ENCODE results near the gene KCNH5.

The KCNH5 gene

DNA sequence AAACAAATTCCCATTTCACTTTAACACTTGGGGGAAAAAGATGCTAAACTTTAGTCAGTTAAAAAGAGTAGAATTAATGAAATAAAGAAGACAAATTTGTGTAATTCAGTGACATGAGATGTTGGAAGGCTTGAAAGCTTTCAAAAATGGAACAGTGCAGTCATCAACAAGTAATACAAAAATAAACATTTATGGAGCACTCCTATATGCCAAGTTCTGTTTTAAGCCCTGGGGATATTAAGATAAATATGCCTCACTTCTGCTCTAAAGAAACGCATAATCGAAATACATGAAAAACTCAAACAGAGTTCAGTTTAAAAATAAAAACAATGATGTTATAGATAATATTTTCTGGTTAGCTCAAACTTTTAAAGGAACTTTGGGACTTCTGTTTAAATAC, 93.0 kb downstream of the KCNH5 start:
- Mint-ChIP-seq H3K4me1 (ENCODE audit: low read depth) (no peaks in the 10 kb centered on the region), H3K27ac (no peak overlapping the region), H3K4me3 (no peak overlapping the region), H3K27me3 (ENCODE audit: low read depth) (no peaks in the 10 kb centered on the region), H3K9me3 (peaks cover 3% of the 10 kb centered on the region), H3K36me3 (ENCODE audit: low read depth) (no peaks in the 10 kb centered on the region)
- DNase-seq (ENCODE audit: low spot score), result no peak

DNA sequence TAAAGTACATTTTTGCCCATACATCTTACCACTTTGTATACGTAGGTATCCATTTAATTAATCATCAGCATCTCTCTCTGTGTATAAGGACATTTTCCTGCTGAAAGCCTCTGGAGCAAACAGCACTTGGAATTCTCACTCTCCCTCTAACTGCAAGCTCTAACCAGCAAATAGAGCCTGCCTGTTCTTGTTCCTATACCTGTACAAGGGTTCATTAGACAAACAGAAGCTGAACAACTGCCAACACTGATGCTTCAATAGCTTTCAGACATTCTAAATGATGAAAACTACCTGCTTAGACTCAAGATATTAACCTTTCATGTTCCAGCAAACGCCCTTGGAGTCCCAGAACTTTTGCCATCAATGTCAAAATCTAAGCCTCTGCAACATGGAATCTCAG, 98.0 kb downstream of the KCNH5 start:
- Mint-ChIP-seq H3K4me3 (no peak overlapping the region), H3K36me3 (ENCODE audit: low read depth) (no peaks in the 10 kb centered on the region), H3K27me3 (ENCODE audit: low read depth) (no peaks in the 10 kb centered on the region), H3K4me1 (ENCODE audit: low read depth) (no peaks in the 10 kb centered on the region), H3K9me3 (peaks cover 3% of the 10 kb centered on the region), H3K27ac (no peak overlapping the region)
- no peak for DNase-seq (ENCODE audit: low spot score)

DNA sequence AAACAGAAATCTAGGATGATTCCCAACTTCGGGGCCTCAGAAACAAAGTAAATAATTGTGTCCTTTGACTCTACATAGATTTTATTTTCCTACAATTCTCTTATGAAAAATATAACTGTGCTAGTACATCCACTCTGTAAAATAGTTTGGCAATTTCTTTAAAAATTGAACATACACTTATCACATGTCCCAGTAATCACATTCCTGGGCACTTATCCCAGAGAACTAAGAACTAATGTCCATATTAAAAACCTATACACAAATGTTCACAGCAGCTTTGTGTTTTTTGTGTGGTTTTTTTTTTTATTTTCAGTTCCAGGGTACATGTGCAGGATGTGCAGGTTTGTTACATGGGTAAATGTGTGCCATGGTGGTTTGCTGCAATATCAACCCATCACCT, 99.0 kb downstream of the KCNH5 start:
- Mint-ChIP-seq H3K27me3 (ENCODE audit: low read depth) (no peaks in the 10 kb centered on the region), H3K9me3 (peaks cover 3% of the 10 kb centered on the region), H3K27ac (no peak overlapping the region), H3K4me1 (ENCODE audit: low read depth) (no peaks in the 10 kb centered on the region), H3K36me3 (ENCODE audit: low read depth) (no peaks in the 10 kb centered on the region), H3K4me3 (no peak overlapping the region)
- DNase-seq (ENCODE audit: low spot score), result no peak

DNA sequence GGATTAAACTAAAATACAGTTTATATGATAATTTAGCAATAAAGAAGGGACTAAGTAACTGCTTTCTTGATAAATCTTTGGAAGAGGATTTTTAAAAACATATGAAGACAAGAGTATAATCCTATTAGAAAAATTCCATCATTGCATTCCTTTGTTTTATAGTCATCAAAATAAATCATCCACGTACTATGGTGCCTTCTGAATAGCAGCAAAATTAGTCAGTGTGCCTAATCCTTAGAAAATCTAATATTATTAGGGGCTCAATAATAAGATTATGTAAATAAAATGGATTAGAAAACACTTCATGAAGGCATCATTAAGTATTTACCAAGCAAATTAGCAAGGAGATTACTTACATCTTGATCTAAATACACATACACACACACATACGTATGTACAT, 102.1 kb downstream of the KCNH5 start:
- Mint-ChIP-seq H3K9me3 (peaks cover 3% of the 10 kb centered on the region), H3K27ac (no peak overlapping the region), H3K36me3 (ENCODE audit: low read depth) (no peaks in the 10 kb centered on the region), H3K4me3 (no peak overlapping the region), H3K27me3 (ENCODE audit: low read depth) (no peaks in the 10 kb centered on the region), H3K4me1 (ENCODE audit: low read depth) (no peaks in the 10 kb centered on the region)
- DNase-seq (ENCODE audit: low spot score), result no peak

DNA sequence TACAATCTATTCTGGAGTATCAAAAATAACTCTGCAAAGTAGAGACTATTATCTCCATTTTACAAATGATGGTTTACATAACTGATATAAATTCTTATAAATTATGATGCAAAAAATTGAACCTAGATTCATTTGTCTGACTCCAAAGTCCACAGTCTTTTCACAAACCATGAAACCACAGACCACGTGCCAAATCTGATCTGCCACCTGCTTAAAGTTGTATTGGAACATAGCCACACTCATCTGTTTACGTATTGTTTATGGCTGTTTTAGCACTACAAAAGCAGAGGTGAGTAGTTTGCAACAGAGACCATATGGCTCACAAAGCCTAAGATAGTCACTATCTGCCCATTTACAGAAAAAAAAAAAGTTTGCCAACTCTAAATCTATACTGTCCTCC, 105.3 kb downstream of the KCNH5 start:
- DNase-seq (ENCODE audit: low spot score), result no peak
- Mint-ChIP-seq H3K27me3 (ENCODE audit: low read depth) (no peaks in the 10 kb centered on the region), H3K4me1 (ENCODE audit: low read depth) (no peaks in the 10 kb centered on the region), H3K36me3 (ENCODE audit: low read depth) (no peaks in the 10 kb centered on the region), H3K4me3 (no peak overlapping the region), H3K9me3 (peaks cover 4% of the 10 kb centered on the region), H3K27ac (no peak overlapping the region)

- Mint-ChIP-seq H3K4me3 (no peak overlapping the region), H3K9me3 (peaks cover 4% of the 10 kb centered on the region), H3K27me3 (ENCODE audit: low read depth) (no peaks in the 10 kb centered on the region), H3K36me3 (ENCODE audit: low read depth) (no peaks in the 10 kb centered on the region), H3K4me1 (ENCODE audit: low read depth) (no peaks in the 10 kb centered on the region), H3K27ac (no peak overlapping the region)
- DNase-seq (ENCODE audit: low spot score), result no peak
These were observed 106.5 kb downstream of the KCNH5 start for GRCh38 chr14:62938778-62939177.

- Mint-ChIP-seq H3K9me3 (peaks cover 4% of the 10 kb centered on the region), H3K4me1 (ENCODE audit: low read depth) (no peaks in the 10 kb centered on the region), H3K27me3 (ENCODE audit: low read depth) (no peaks in the 10 kb centered on the region), H3K36me3 (ENCODE audit: low read depth) (no peaks in the 10 kb centered on the region), H3K4me3 (no peak overlapping the region), H3K27ac (no peak overlapping the region)
- DNase-seq (ENCODE audit: low spot score), result no peak
These were observed 110.8 kb downstream of the KCNH5 start for GRCh38 chr14:62934439-62934838.

- Mint-ChIP-seq H3K27ac (no peak overlapping the region), H3K9me3 (no peaks in the 10 kb centered on the region), H3K36me3 (ENCODE audit: low read depth) (no peaks in the 10 kb centered on the region), H3K27me3 (ENCODE audit: low read depth) (no peaks in the 10 kb centered on the region), H3K4me1 (ENCODE audit: low read depth) (no peaks in the 10 kb centered on the region), H3K4me3 (no peak overlapping the region)
- DNase-seq (ENCODE audit: low spot score), result no peak
These were observed 123.8 kb downstream of the KCNH5 start for GRCh38 chr14:62921466-62921865.

GRCh38 chr14:62916551-62916950, 128.7 kb downstream of the KCNH5 start:
- no peaks in the 10 kb centered on the region for H3K36me3 Mint-ChIP-seq (ENCODE audit: low read depth)
- no peak for DNase-seq (ENCODE audit: low spot score)
- H3K27ac Mint-ChIP-seq, result no peak overlapping the region
- H3K27me3 Mint-ChIP-seq (ENCODE audit: low read depth), result no peaks in the 10 kb centered on the region
- no peak overlapping the region for H3K4me3 Mint-ChIP-seq
- H3K9me3 Mint-ChIP-seq, result no peaks in the 10 kb centered on the region
- no peaks in the 10 kb centered on the region for H3K4me1 Mint-ChIP-seq (ENCODE audit: low read depth)

DNA sequence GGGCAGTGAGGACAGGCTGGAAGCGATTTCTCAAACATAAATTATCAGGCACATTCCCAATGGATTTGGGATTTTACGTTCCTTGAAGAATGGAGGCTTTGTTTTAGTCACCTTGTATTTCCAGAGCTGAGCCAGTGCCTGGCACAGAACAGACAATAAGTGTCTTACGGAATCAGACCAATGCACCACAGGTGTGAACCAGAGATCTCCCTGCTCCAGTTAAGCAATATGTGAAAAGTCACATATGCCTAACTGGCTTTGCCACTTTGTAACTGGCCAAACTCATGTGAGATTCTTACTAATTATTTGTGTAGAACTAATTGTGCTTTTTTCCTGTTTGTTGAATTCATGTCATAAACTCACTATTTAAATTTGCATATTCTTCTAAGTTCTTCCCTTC, 130.4 kb downstream of the KCNH5 start:
- no peaks in the 10 kb centered on the region for H3K9me3 Mint-ChIP-seq
- H3K4me1 Mint-ChIP-seq (ENCODE audit: low read depth), result no peaks in the 10 kb centered on the region
- no peaks in the 10 kb centered on the region for H3K27me3 Mint-ChIP-seq (ENCODE audit: low read depth)
- no peak overlapping the region for H3K4me3 Mint-ChIP-seq
- no peak overlapping the region for H3K27ac Mint-ChIP-seq
- no peak for DNase-seq (ENCODE audit: low spot score)
- no peaks in the 10 kb centered on the region for H3K36me3 Mint-ChIP-seq (ENCODE audit: low read depth)

DNA sequence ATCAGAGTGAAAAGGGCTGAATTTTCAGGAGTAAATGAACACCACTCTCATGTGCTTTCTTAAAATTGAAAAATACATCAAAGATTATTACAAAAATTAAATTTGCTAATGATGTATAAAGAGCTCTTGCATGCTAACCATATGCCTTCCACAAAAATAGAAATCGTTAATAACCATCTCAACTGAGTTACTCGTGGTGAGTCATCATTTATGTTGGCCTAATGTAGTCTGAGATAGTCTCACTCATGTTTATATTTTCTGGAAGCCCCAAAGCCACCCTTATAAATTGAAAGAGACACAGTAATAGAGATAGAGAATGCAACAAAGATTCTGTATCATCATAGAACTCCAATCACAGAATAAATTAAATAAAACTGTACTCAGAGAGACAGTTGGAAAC, 131.2 kb downstream of the KCNH5 start:
- Mint-ChIP-seq H3K4me1 (ENCODE audit: low read depth) (no peaks in the 10 kb centered on the region), H3K9me3 (no peaks in the 10 kb centered on the region), H3K27ac (no peak overlapping the region), H3K4me3 (no peak overlapping the region), H3K27me3 (ENCODE audit: low read depth) (no peaks in the 10 kb centered on the region), H3K36me3 (ENCODE audit: low read depth) (no peaks in the 10 kb centered on the region)
- DNase-seq (ENCODE audit: low spot score), result no peak

DNA sequence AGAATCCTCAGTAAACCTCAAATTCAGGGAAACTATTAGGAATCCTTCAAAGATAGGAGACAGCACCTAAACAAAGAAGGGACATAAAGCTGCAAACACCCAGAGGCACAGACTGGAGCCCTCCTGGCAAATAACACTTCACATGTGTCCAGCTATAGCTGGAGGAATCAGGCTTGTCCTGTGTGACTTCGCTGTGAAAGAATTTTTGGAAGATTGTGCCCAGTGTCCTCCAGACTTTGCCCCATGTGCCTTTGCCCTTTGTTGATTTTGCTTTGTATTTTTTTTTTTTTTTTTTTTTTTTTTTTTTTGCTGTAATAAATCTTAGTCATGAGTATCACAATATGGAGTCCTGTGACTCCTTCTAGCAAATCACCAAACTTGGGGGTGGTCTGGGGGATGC, 136.8 kb downstream of the KCNH5 start:
- peaks cover 5% of the 10 kb centered on the region for H3K9me3 Mint-ChIP-seq
- no peaks in the 10 kb centered on the region for H3K27me3 Mint-ChIP-seq (ENCODE audit: low read depth)
- no peaks in the 10 kb centered on the region for H3K36me3 Mint-ChIP-seq (ENCODE audit: low read depth)
- DNase-seq (ENCODE audit: low spot score), result no peak
- no peaks in the 10 kb centered on the region for H3K4me1 Mint-ChIP-seq (ENCODE audit: low read depth)
- no peak overlapping the region for H3K4me3 Mint-ChIP-seq
- no peak overlapping the region for H3K27ac Mint-ChIP-seq

GRCh38 chr14:62905566-62905965, 139.7 kb downstream of the KCNH5 start:
- no peak for DNase-seq (ENCODE audit: low spot score)
- Mint-ChIP-seq H3K9me3 (peaks cover 15% of the 10 kb centered on the region), H3K36me3 (ENCODE audit: low read depth) (no peaks in the 10 kb centered on the region), H3K4me1 (ENCODE audit: low read depth) (no peaks in the 10 kb centered on the region), H3K4me3 (no peak overlapping the region), H3K27me3 (ENCODE audit: low read depth) (no peaks in the 10 kb centered on the region), H3K27ac (no peak overlapping the region)

DNA sequence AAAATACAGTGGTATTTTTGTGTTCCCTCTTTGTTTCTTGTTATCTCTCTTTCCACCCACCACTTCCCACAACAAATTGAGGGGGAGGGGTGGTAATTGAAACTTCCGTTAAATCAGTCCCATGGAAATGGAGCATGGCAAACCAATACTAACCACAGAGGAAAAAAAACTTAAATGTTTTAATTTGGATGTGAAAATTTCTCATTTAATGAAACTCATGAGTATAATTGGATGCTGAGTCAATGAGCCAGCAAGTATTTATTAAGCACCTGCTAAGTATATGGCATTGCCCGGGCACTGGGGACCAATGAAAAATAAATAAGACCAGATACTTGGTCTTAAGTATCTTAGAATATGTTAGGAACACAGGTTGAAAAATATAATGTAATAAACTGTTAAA, 147.5 kb downstream of the KCNH5 start:
- no peaks in the 10 kb centered on the region for H3K4me1 Mint-ChIP-seq (ENCODE audit: low read depth)
- no peak overlapping the region for H3K27ac Mint-ChIP-seq
- no peaks in the 10 kb centered on the region for H3K27me3 Mint-ChIP-seq (ENCODE audit: low read depth)
- H3K4me3 Mint-ChIP-seq, result no peak overlapping the region
- H3K9me3 Mint-ChIP-seq, result peaks cover 6% of the 10 kb centered on the region
- no peaks in the 10 kb centered on the region for H3K36me3 Mint-ChIP-seq (ENCODE audit: low read depth)
- DNase-seq (ENCODE audit: low spot score), result no peak

- H3K4me3 Mint-ChIP-seq, result no peak overlapping the region
- H3K36me3 Mint-ChIP-seq (ENCODE audit: low read depth), result no peaks in the 10 kb centered on the region
- no peaks in the 10 kb centered on the region for H3K4me1 Mint-ChIP-seq (ENCODE audit: low read depth)
- H3K9me3 Mint-ChIP-seq, result peaks cover 3% of the 10 kb centered on the region
- H3K27me3 Mint-ChIP-seq (ENCODE audit: low read depth), result no peaks in the 10 kb centered on the region
- DNase-seq (ENCODE audit: low spot score), result no peak
- no peak overlapping the region for H3K27ac Mint-ChIP-seq
These were observed 148.3 kb downstream of the KCNH5 start for GRCh38 chr14:62896932-62897456.

Data from T-helper 2 cell treated with Interferon-gamma antibody and Interleukin-4, amounts not matched to agents 5 μg/mL and 100 μg/mL, for 36 hours (primary cell).